Inflammatory macrophage treated with lipopolysaccharide for 4 hours (primary cell): ENCODE measurements around the gene YIPF2.
"Not testable (repeated sequence)": the region's sequence is repeated elsewhere in the genome, so short reads cannot be mapped to it uniquely, and the experiment has no call there.

ENCODE experiments used
- DNase-seq: peaks from one replicate; pipeline ENCODE4 v3.0.0-alpha.2; 2020

The YIPF2 gene

DNA sequence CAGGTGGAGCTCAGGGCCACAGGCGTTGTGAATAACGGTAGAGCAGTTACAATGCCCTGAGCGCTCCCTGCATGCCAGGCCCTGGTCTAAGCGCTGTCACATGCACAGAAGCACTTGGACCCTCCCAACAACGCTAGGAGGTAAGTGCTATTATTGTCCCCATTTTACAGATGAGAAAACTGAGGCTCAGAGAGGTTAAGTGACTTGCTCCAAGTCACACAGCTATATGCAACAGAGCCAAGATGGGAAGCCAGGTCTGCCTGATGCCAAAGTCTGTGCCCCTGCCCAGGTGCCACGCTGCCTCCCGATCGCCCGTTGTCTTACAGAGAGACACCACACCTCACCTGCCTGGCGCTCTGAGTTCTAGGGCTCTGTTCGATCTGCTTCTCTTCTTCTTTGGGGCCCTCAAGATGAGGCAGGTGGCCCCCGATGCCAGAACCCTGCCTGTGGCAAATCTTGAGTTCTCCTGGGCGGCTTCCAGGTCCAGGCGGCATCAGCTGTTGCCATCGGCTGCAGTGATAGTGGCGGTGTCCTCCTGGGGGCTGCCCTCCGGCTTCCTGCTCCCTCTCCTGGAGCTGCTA is 20.0 kb downstream of the YIPF2 start:
- DNase-seq, result no peak

DNA sequence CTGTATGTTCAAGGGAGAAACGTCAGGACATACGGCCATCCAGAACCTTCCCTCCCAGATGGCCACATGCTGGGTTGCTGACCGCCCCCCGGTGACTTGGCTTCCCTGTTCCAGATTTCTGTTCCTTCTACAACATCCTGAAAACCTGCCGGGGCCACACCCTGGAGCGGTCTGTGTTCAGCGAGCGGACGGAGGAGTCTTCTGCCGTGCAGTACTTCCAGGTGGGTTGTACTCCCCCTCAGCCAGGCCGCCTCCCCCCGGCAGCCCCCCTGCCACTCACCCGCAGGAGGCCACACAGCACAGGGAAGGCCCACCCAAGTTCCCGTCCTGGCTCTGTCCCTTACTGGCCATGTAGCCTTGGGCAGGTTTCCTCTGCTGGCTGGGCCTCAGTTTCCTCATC is 20.5 kb downstream of the YIPF2 start:
- no peak for DNase-seq

DNA sequence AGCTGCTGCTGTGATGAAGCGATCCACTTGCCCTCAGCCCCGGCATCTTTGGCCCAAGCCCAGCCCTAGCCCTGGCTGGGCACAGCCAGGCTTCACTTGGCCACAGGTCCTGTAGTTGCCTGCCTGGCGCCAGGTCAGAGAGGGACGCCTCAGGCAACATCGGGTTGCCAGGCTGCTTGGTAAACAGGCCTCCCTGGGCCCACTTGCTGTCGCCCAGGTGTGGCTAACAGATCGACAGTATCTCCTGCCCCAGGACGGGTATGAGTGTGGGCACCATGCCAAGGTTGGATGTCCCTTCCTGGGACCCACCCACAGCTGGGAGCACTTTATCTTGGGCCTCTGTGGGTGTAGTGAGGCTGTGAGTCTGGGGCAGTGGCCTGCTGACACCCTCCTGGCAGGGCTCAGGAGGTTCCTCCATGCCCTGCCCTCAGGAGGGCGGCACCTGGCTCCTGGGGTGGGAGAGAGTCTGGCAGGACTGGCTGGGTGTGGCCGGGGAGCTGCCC is 29.2 kb downstream of the YIPF2 start:
- no peak for DNase-seq

DNA sequence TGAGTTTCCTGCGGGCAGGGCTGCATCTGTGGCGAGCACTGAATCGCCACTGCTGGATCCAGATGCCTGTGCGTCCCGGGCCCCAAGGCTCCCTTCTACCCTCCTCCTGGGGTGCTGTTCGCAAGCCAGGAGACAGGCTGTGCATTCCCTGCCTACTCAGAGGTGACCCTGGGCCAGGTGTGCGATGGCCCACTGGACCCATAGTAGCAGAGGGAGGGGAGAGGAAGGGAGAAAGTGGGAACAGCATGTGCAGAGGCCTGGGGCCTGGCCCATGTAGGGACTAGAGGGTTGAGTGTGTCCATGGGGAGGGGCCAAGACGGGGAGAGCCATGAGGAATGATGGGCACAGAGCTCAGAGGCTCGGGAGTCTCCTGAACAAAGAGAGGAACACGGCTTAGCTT is 29.8 kb downstream of the YIPF2 start:
- no peak for DNase-seq

DNA sequence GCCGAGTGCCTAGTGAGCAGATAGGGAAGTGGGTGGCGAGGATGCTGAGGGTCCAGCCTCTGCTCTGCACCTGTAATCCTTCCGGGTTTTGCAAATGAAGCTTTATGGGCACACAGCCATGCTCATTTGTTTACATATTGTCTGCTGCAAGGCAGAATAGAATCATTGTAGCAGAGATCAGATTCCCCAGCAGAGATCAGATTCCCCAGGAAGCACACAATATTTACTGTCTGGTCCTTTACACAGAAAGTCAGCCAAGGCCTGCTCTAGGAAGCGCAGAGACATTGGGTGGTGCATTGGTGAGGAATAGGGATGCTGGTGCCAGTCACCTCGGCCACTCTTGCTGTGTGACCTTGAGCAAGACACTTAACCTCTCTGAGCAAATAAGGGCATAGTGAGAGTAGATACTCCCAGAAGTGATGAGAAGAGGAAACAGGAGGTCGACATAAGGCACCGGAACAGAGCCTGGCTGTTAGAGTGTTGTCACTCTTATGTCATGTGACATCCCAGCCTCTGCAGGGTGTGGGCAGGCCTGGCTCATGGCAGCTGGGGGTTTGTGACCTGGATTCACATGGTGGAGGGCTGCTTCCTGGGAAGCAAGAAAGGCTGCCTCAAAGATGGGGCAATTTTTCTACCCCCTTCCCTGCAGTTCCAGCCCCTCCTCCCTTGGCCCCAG is 31.4 kb downstream of the YIPF2 start:
- DNase-seq, result peak; percentile 62

DNA sequence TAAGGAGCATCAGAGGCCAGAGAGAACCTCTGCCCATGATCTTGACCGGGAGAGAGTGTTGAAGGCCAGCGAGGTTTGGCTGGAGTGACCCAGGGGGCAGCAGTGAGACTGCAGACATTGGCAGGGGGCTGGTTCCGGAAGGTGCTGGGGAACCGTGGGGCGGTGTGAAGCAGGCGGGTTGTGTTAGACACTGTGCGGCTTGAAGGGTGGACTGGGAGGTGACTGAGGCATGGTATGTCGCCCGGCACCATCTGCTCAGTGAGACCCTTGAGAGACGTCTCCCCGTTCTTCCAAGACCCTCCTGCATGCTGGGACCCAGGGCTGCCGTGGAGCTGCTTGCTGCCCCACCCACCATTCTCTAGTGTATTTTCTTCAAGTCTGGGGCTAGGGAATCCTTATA is 32.5 kb downstream of the YIPF2 start:
- DNase-seq, result no peak

DNA sequence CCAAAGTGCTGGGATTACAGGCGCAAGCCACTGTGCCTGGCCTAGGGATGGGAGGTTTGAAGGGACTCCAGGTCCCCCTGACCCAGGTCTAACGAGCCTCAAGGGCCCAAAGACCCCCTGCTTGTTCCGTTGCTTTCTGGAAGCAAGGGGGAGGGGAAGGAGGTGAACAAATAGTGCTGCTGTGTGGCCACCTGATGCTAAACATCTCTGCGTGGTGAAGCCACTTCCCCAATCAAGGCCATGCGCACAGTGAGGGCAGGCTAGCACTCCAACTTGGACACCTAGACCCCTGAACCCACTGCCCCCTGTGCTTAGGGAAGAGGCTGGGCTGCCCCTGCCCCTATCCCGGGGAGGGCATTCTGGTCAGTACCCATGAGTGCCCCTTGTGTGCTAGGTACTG is 33.1 kb downstream of the YIPF2 start:
- DNase-seq, result no peak

DNA sequence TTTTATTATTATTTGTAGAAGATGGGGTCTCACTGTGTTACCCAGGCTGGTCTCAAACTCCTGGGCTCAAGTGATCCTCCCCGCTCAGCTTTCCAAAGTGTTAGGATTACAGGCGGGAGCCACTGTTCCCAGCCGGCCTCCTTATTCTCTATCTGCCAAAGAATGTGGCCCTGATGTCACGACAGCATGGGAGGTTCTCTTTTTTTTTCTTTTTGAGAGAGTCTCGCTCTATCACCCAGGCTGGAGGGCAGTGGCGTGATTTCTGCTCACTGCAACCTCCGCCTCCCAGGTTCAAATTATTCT is 33.6 kb downstream of the YIPF2 start:
- no peak for DNase-seq

DNA sequence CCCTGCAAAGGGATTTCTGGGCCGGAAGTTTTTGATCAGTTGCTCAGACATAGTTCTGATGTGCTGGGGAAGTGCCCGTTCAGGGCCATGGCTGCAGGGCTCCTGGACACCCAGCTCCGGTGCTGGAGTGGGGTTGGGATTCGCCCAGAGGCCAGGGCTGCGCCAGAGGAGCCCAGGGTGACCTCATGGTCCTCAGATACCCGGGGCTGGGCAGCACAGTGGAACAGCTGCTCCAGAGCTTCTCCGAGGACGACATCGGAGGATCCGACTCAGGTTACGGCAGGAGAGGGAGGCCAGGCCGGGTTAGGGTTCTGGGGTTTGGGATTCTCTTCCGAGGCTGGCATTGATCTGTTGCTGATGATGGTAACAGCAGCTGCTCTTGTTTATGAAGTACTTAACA is 36.2 kb downstream of the YIPF2 start:
- DNase-seq, result no peak

DNA sequence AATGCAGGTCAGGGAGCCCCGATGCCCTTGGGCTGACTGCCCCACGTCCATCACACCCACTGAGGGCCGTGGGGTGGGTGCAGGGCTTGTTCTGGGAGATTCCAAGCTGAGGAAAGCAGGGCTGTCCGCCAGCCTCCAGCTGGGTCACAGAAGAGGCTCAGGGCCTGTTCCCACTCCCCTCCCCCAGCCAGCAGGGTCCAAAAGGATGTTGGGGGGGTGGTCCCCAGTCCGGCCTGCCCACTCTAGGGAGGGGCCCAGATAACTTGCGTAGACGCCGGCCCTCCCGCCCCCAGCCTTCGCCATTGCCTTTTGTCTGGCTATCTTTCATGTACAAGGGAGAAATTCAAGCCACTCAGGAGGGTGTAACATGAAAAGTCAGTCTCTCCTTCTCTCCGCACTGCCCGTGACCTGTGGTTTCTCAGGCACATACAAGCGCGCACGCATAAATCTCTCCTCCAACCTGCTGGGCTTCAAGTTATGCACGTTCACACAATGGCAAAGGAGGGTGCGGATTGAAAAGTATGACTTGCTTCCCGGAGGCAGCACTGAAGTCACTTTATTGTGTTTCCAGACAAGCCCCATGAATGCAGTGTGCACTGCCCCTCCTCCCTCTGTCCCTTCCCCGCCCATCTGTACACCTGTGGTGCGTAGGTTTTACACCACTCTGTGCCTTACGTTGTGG is 36.9 kb downstream of the YIPF2 start:
- no peak for DNase-seq

DNA sequence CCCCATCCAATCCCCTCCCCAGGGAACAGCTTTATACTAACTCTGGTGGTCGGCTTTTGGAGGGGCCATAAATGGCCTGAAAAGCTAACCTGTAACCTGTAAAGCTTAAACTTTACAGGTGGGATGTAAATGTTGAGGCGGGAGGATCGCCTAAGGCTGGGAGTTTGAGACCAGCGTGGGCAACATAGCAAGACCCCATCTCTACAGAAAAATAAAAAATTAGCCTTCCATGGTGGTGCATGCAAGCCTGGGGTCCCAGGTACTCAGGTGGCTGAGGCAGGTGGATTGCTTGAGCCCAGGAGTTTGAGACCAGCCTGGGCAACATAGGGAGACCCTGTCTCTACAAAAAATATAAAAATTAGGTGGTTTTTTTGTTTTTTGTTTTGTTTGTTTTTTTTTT is 38.6 kb downstream of the YIPF2 start:
- no peak for DNase-seq

DNA sequence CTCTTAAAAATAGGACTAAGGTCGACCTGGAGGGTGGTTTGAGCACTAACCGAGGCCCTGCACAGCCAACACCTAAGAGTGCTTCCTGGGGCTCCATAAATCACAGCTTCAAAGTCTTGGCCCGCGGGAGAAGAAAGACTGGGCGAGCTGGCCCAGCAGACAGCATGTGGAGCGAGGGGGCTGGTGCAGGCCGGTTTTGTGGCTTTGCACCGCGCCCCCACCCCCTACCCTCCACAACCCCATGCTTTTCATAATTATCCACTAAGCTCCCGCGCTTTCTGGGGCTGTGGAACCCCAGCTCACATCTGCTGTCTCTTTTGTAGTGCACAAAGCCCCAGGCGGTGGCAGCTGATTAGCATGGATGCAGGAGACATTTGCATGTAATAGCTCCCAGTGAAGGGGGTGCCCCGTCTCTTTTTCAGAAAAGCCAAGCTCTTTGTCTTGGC is 40.0 kb downstream of the YIPF2 start:
- no peak for DNase-seq

DNA sequence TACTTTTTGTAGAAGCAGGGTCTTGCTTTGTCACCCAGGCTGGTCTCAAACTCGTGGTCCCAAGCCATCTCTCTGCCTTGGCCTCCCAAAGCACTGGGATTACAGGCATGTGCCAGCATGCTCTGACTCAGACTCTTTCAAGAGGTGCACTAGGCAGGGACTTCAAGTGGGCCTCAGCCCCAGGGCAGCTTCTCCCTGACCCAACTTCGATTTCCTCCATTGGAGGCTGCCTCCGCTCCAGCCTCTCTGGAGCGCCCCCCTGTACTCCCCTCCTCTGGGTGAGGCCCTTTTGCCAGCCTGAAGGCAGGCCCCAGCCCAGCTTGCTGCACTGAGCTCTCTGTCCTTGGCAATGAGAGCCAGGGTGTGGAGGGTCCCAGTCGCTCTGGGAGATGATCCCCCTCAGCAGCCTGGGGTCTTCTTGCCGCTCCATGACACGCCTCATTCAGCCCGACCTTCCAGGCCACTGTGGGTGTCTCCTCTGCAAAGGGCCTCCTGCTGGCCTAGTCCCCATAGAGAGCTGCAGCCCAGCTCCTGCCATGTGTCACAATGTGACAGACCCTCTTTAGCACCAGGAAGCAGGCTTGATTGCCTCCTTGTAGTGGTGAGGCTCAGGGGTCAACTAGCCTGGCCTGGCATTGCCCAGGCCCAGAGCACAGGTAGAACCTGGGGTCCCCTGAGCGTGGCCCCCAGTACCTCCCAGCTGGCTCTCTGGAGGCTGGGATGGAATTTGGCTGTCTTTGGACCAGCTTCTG is 40.6 kb downstream of the YIPF2 start:
- DNase-seq, result no peak

DNA sequence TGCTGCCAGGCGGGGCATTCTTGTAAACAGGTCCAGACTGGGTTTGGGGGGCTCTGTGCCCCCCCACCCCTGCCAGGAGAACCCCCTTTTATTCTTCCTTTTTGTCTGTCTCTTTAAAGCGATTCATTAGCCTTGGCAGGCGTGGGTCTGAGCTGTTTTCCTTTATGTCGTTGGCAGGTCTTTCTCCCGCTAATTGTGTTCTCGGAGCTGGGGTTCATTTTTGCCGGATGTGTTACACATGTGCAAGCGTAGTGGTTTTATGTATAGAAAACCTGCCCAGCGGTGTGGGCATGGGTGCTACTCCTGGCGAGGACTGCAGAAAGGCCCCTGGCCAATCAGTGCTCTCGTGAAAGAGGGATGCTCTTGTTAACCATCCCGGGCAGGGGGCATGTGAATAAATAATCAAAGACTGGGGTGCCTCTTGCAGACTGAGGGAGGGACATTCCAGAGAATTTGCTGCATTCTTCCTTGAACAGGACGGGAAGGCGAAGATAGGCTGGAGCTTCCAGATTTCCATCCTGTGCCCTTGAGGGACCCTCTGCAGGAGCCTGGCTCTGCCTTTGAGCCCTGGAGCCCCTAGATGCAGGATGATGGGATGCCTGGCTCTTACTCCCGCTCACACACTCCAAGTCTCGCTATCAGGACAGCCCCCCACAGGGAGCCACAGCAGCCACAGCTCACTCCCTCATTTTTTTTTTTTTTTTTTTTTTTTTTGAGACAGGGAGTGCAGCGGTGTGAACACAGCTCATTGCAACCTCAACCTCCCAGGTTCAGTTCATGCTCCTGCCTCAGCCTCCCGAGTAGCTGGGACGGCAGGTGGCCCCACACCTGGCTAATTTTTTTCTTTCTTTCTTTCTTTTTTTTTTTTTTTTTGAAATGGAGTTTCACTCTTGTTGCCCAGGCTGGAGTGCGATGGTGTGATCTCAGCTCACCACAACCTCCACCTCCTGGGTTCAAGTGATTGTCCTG is 43.0 kb downstream of the YIPF2 start:
- DNase-seq, result no peak

DNA sequence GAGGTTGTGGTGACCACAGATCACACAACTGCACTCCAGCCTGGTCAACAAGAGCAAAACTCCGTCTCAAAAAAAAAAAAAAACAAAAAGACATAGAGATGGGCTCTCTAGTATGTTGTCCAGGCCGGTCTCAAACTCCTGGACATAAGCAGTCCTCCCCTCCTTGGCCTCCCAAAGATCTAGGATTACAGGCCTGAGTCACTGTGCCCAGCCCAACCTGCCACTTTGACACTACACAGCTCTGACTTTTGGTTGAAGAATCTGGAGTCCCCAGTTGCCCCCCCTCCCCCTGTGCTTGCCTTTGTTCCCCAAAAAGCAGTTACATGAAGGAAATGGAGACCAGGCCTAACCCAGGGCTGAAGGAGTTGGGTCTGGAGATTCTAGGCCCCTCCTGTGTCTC is 44.2 kb downstream of the YIPF2 start:
- no peak for DNase-seq

DNA sequence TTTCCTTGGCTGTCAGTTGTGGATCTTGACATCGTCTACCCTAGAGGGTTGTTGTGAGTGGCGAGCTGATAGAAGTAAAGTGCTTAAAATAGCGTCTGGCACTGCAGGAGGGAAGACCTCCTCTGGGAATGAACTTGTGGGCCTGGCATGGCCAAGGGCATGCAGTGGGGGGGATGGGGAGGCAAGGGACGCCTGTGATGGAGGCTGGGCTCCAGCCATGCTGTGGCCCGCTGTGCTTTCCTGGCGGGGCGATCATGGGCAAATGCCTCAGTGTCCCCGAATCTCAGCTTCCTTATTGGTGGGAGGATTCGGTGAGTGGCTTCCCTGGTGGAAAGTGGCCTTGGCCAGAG is 46.4 kb downstream of the YIPF2 start:
- DNase-seq, result no peak

DNA sequence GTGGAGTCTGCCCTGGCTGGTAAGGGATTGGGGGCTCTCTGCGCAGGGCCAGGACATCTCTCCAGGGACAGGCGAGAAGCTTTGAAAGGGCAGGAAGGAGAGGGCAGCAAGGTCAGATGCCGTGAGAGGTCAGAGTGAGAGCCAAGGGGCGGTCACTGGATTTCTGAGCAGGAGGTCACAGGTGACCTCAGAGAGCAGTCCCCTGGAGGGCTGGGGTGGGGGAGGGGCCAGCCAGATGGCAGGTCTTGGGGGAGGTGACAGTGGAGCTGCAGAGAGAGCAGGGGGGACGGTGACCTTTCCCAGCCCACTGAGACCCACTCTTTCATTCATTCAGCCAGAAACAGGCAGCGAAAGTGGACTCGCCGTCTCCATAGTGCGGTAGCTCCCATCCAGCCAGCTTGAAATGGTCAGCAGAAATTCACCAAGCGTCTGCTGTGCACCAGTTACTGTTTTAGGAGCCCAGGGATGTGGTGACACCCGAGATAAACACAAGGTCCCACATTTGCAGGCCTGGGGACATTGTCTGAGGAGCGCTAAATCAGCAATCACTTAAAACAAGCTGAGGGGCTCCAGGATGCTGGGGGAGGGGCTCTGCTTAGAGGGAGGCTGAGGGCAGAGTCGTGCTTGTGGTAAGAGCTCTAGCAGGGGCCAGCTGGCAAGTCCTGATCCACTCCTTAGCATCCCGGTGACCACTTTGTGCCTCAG is 46.9 kb downstream of the YIPF2 start:
- DNase-seq, result no peak

DNA sequence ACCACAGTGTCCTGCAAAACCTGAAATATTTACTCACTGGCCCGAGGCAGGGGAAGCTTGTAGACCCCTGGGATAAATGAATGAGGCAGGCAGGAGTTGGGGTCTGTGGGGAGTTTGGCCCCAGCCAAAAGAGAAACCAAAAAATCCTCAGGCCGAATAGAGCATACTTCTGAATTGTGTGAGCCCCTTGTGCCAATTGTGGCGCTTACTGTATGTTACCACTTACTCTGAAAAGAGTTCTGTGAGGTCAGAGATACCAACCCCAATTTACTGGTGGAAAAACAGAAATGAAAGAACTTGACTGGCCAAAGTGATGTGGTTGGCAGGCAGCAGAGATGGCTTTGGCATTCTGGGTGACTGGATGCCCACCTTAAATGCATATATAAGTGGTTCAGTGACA is 50.2 kb downstream of the YIPF2 start:
- no peak for DNase-seq

DNA sequence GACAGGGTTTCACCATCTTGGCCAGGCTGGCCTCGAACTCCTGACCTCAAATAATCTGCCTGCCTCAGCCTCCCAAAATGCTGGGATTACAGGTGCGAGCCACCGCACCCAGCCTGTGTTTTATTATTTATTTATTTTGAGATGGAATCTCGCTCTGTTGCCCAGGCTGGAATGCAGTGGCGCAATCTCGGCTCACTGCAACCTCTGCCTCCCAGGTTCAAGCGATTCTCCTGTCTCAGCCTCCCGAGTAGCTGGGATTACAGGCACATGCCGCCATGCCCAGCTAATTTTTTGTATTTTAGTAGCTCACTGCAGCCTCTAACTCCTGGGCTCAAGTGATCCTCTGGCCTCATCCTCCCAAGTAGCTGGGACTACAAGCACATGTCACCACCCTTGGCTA is 50.8 kb downstream of the YIPF2 start:
- not testable (repeated sequence) for DNase-seq

DNA sequence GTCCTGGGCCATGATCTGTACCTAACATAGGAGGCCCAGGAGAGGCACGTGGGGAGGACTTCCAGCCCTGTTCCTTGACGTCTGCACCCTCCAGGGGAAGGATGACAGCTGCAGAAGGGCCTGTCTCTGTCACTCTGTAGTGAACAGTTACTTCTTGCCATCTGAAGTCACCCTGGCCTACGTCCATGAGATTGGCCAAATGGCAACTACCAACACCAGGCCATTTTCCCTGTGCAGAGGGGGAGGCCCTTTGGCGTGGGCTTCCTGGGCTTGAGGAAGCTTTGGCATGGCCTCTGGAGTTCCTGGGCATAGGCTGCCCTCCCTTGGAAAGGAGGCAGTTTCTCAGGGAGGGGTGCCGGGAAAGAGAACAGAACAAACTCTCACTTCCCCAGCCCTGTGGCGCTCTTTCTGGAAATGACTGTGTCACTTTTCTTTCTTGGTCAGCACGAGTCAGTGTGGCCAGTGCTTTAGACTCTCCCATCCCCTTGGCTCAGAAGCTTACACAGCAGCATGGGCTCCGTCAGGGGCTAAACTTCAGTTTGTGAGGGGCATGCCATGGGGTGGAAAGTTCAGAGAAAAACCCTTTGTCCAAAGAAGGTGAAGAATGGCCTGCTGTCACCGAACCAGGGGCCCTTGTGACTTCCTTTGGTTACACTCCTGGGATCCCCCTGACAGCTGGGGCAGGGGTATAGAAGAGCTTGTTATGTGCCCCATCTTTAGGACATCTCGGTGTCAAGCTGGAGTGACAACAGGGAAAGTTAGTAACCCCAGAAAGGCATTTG is 51.8 kb downstream of the YIPF2 start:
- DNase-seq, result peak; percentile 83

DNA sequence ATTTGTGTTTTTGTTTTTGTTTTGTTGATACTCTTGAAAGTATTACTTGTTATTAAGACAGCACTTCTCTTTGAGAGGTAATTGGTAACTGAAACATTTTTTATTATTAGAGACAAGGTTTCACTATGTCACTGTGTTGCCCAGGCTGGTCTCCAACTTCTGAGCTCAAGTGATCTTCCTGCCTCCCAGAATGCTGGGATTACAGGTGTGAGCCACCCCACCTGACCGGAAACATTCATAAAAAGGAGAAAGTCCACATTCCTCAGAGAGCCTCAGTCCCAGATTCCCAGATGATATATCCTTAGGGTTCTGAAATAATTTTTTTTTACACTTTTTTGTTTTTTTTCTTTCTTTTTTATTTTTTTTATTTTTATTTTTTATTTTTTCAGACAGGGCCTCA is 54.4 kb downstream of the YIPF2 start:
- DNase-seq, result no peak
